ENCODE measurements around the gene E4F1. TPM values are rescaled to one million over a fixed set of nuclear protein-coding genes. Genes with fewer than 3 reads are reported as not detected.
A peak's percentile ranks its signal among the peaks of the same experiment; 100 is the strongest.

E4F1 gene
- total and polyA plus RNA-seq, 2 of the 13 experiments (the other 11 are each of a cell fraction or from before 2014, with no cell fraction given) = 13.8 to 19.5 TPM

- TF ChIP-seq PRDM15 (CRISPR knock-in tag; IDR thresholded peaks at IDR 0.05) (no peak), TBP (CRISPR knock-in tag; IDR thresholded peaks at IDR 0.05) (no peak), ZNF691 (CRISPR knock-in tag; IDR thresholded peaks at IDR 0.05; ENCODE audit: borderline replicate concordance, low read depth) (no peak; the same call in none of the 2 replicates), KMT2B (CRISPR knock-in tag; IDR thresholded peaks at IDR 0.05) (peak; percentile 83), PAXIP1 (CRISPR knock-in tag; conservative IDR thresholded peaks at IDR 0.05) (peak; percentile 56), NFKB2 (CRISPR knock-in tag; IDR thresholded peaks at IDR 0.05; ENCODE audit: borderline replicate concordance) (peak; percentile 57), ZNF33A (CRISPR knock-in tag; IDR thresholded peaks at IDR 0.05; ENCODE audit: borderline replicate concordance) (no peak), HCFC1 (IDR thresholded peaks at IDR 0.05; ENCODE audit: low read depth, low read length) (peak; percentile 69), MED13 (CRISPR knock-in tag; IDR thresholded peaks at IDR 0.05) (peak; percentile 21; the same call in 1 of the 2 replicates), STAG1 (CRISPR knock-in tag; IDR thresholded peaks at IDR 0.05) (no peak), MLLT10 (CRISPR knock-in tag; IDR thresholded peaks at IDR 0.05) (no peak), RBAK (CRISPR knock-in tag; IDR thresholded peaks at IDR 0.05) (no peak), ZFP82 (CRISPR knock-in tag; IDR thresholded peaks at IDR 0.05; ENCODE audit: borderline replicate concordance) (peak; percentile 74; the same call in 1 of the 2 replicates), LCORL (IDR thresholded peaks at IDR 0.05) (no peak; the same call in 1 of the 2 replicates), LCORL (CRISPR knock-in tag; IDR thresholded peaks at IDR 0.05) (peak; percentile 87), ZNF468 (CRISPR knock-in tag; IDR thresholded peaks at IDR 0.05) (no peak), MAFF (IDR thresholded peaks at IDR 0.05; ENCODE audit: low read depth, low read length) (no peak), ZFP1 (CRISPR knock-in tag; IDR thresholded peaks at IDR 0.05) (no peak), SP140L (CRISPR knock-in tag; IDR thresholded peaks at IDR 0.05; ENCODE audit: borderline replicate concordance) (no peak), SPEN (CRISPR knock-in tag; IDR thresholded peaks at IDR 0.05; ENCODE audit: low read depth) (peak; percentile 100)
- TF ChIP-seq, protein P1, sequence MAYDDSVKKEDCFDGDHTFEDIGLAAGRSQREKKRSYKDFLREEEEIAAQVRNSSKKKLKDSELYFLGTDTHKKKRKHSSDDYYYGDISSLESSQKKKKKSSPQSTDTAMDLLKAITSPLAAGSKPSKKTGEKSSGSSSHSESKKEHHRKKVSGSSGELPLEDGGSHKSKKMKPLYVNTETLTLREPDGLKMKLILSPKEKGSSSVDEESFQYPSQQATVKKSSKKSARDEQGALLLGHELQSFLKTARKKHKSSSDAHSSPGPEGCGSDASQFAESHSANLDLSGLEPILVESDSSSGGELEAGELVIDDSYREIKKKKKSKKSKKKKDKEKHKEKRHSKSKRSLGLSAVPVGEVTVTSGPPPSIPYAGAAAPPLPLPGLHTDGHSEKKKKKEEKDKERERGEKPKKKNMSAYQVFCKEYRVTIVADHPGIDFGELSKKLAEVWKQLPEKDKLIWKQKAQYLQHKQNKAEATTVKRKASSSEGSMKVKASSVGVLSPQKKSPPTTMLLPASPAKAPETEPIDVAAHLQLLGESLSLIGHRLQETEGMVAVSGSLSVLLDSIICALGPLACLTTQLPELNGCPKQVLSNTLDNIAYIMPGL (CRISPR knock-in tag; IDR thresholded peaks at IDR 0.05; ENCODE audit: borderline replicate concordance in 1 of 2, low read depth in 1 of 2) = peak; percentile 50 to 82
Observed at GRCh38 chr16:2267913-2268666, 44.7 kb downstream of the E4F1 start, which contains the start of gene RNPS1 (continued).
